ENCODE results near the gene GDPD5. TPM values are rescaled to one million over a fixed set of nuclear protein-coding genes. Genes with fewer than 3 reads are reported as not detected.

The GDPD5 gene
- total and polyA plus RNA-seq, 10 of the 15 experiments (the other 5 are each of a cell fraction or from before 2014, with no cell fraction given), result 0.10 to 30.0 (median 6.7) TPM

- SMC1A ChIA-PET (ENCODE audit: uncharacterized antibody, unreplicated experiment), result no interaction called here
Observed at GRCh38 chr11:75402002-75402773, 123.6 kb downstream of the GDPD5 start.

More at GRCh38 chr11:75402002-75402773, 123.6 kb downstream of the GDPD5 start:
- H3K36me3 ChIP-seq (ENCODE audit: control insufficient read depth in 2 of 2, insufficient read depth in 2 of 2, low read length in 1 of 2), result peaks cover 24 to 50% of the 10 kb centered on the region in 2 experiments
- FAIRE-seq (no peak), ATAC-seq (no peak), DNase-seq (ENCODE audit: low read depth, low spot score) (no peak)
- H3K9ac ChIP-seq (ENCODE audit: control insufficient read depth, insufficient read depth, low read length), result peak overlapping the region; percentile 0; the same call in 1 of the 2 replicates
- no peaks in the 10 kb centered on the region for H3K27me3 ChIP-seq (replicated peaks in 1 of 2; ENCODE audit: control insufficient read depth in 2 of 2, insufficient read depth in 2 of 2, low read length in 1 of 2)
- no peaks in the 10 kb centered on the region; the same call in 1 of the 2 replicates for H3K4me1 ChIP-seq (ENCODE audit: control insufficient read depth, insufficient read depth, low read length)
- CTCF ChIA-PET, result no interaction called here
- H3K9me3 ChIP-seq (replicated peaks; ENCODE audit: control insufficient read depth, insufficient read depth, low read length), result no peaks in the 10 kb centered on the region
- BruUV-seq (replicated peaks), result no TSS peak
- H2AFZ ChIP-seq (ENCODE audit: control insufficient read depth, low read depth, low read length), result no peak overlapping the region
- H4K20me1 ChIP-seq (ENCODE audit: control insufficient read depth, insufficient read depth), result peaks cover 35% of the 10 kb centered on the region
- H3K4me3 ChIP-seq, result peak overlapping the region; percentile 88
- in situ Hi-C loops (cut with MboI), result no loop called here
- TF ChIP-seq NFYA (IDR thresholded peaks at IDR 0.05; ENCODE audit: borderline replicate concordance, low read depth, low read length), result no peak
- TF ChIP-seq CTCF (IDR thresholded peaks at IDR 0.05 in 2 of 3, conservative IDR thresholded peaks at IDR 0.05 in 1 of 3; ENCODE audit: control insufficient read depth in 2 of 3, extremely low read depth in 1 of 3, insufficient read depth in 1 of 3, low read depth in 3 of 3, low read length in 3 of 3), result 0 out of 6 replicates have a peak, but pooled peaks of 2 of the 3 experiments have one; percentile 16 to 17
- RAD21 ChIA-PET (ENCODE audit: unreplicated experiment), result no interaction called here
- H3K27ac ChIP-seq (ENCODE audit: control insufficient read depth, insufficient read depth), result no peak overlapping the region
- H3K4me2 ChIP-seq (ENCODE audit: control insufficient read depth, insufficient read depth), result peak overlapping the region; percentile 38
- intact Hi-C loops (cut with micrococcal nuclease; ENCODE audit: unreplicated experiment), result no loop called here
- 97% methylated on average over 10 of the region's 10 CpGs for WGBS (ENCODE audit: insufficient coverage, insufficient replicate concordance, low lambda C conversion rate, missing lambda C conversion rate)
- POLR2A ChIA-PET, result no interaction called here
- H3K79me2 ChIP-seq (ENCODE audit: control insufficient read depth, insufficient read depth, low read length), result peaks cover 68% of the 10 kb centered on the region
